ENCODE results near the gene POMZP3. TPM values are rescaled to one million over a fixed set of nuclear protein-coding genes. Genes with fewer than 3 reads are reported as not detected.
"Not testable (repeated sequence)": the region's sequence is repeated elsewhere in the genome, so short reads cannot be mapped to it uniquely, and the experiment has no call there.

The POMZP3 gene
- total and polyA plus RNA-seq, 4 donors: 0.67 to 3.0 (median 1.8) TPM

DNA sequence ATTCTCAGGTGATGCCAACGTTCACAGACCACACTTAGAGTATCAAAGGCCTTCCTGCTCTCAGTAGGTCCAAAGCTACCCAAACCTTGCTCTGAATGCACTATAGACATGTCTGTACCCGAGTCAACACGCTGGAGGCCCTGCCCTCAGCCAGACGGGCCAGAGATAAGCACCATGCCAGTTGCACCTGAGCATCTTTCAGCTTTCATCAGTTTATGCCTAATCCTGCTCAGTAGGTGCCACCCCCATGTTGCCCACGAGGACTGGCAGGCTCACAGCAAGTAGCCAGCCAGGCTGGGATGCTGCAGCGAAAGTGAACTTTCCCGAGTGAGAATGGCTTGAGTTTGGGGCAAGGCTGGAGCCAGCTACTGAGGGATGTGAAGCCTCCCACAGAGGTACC lies 18.6 kb downstream of the POMZP3 start:
- H3K27ac ChIP-seq (ENCODE audit: low read depth in 1 of 2, low read length in 2 of 2); H3K4me3 ChIP-seq (ENCODE audit: low read depth in 1 of 3, low read length in 3 of 3); H3K9me3 ChIP-seq (ENCODE audit: control insufficient read depth in 4 of 4, low read length in 3 of 4); H3K36me3 ChIP-seq (ENCODE audit: control insufficient read depth in 4 of 4, insufficient read depth in 3 of 4, low read depth in 1 of 4, low read length in 3 of 4); H3K4me1 ChIP-seq (ENCODE audit: control insufficient read depth in 4 of 4, insufficient read depth in 4 of 4, low read length in 3 of 4); DNase-seq (ENCODE audit: low spot score); H3K27me3 ChIP-seq (ENCODE audit: control insufficient read depth in 4 of 4, insufficient read depth in 4 of 4, low read length in 3 of 4); H3K9ac ChIP-seq (ENCODE audit: low read depth in 1 of 2, low read length in 2 of 2): not testable (repeated sequence)
- WGBS: 81% methylated on average over 6 of the region's 7 CpGs

GRCh38 chr7:76606027-76606426 lies 21.1 kb downstream of the POMZP3 start:
- 39% methylated on average over 5 of the region's 6 CpGs for WGBS
- H3K27ac ChIP-seq (ENCODE audit: low read depth in 1 of 2, low read length in 2 of 2): not testable (repeated sequence)

GRCh38 chr7:76600650-76601049 lies 26.4 kb downstream of the POMZP3 start:
- WGBS: 35% methylated on average over 3 of the region's 3 CpGs
- DNase-seq (ENCODE audit: low spot score); H3K4me3 ChIP-seq (ENCODE audit: low read depth in 1 of 3, low read length in 3 of 3); H3K9me3 ChIP-seq (ENCODE audit: control insufficient read depth in 4 of 4, low read length in 3 of 4); H3K27ac ChIP-seq (ENCODE audit: low read depth in 1 of 2, low read length in 2 of 2); H3K27me3 ChIP-seq (ENCODE audit: control insufficient read depth in 4 of 4, insufficient read depth in 4 of 4, low read length in 3 of 4); H3K4me1 ChIP-seq (ENCODE audit: control insufficient read depth in 4 of 4, insufficient read depth in 4 of 4, low read length in 3 of 4); H3K36me3 ChIP-seq (ENCODE audit: control insufficient read depth in 4 of 4, insufficient read depth in 3 of 4, low read depth in 1 of 4, low read length in 3 of 4); H3K9ac ChIP-seq (ENCODE audit: low read depth in 1 of 2, low read length in 2 of 2): not testable (repeated sequence)
- TF ChIP-seq HNF4A (conservative IDR thresholded peaks at IDR 0.05): peak; percentile 7 to 33

More at GRCh38 chr7:76606027-76606426, 21.1 kb downstream of the POMZP3 start:
- not testable (repeated sequence) for H3K9me3 ChIP-seq (ENCODE audit: control insufficient read depth in 4 of 4, low read length in 3 of 4); H3K27me3 ChIP-seq (ENCODE audit: control insufficient read depth in 4 of 4, insufficient read depth in 4 of 4, low read length in 3 of 4); H3K4me1 ChIP-seq (ENCODE audit: control insufficient read depth in 4 of 4, insufficient read depth in 4 of 4, low read length in 3 of 4); H3K4me3 ChIP-seq (ENCODE audit: low read depth in 1 of 3, low read length in 3 of 3); H3K9ac ChIP-seq (ENCODE audit: low read depth in 1 of 2, low read length in 2 of 2); H3K36me3 ChIP-seq (ENCODE audit: control insufficient read depth in 4 of 4, insufficient read depth in 3 of 4, low read depth in 1 of 4, low read length in 3 of 4); DNase-seq (ENCODE audit: low spot score)

- not testable (repeated sequence) for H3K4me3 ChIP-seq (ENCODE audit: low read depth in 1 of 3, low read length in 3 of 3); H3K4me1 ChIP-seq (ENCODE audit: control insufficient read depth in 4 of 4, insufficient read depth in 4 of 4, low read length in 3 of 4); H3K9ac ChIP-seq (ENCODE audit: low read depth in 1 of 2, low read length in 2 of 2); H3K27me3 ChIP-seq (ENCODE audit: control insufficient read depth in 4 of 4, insufficient read depth in 4 of 4, low read length in 3 of 4); H3K27ac ChIP-seq (ENCODE audit: low read depth in 1 of 2, low read length in 2 of 2); H3K36me3 ChIP-seq (ENCODE audit: control insufficient read depth in 4 of 4, insufficient read depth in 3 of 4, low read depth in 1 of 4, low read length in 3 of 4); H3K9me3 ChIP-seq (ENCODE audit: control insufficient read depth in 4 of 4, low read length in 3 of 4); DNase-seq (ENCODE audit: low spot score)
- WGBS: 87% methylated on average over 1 of the region's 2 CpGs
Measured at GRCh38 chr7:76600116-76600482, 27.0 kb downstream of the POMZP3 start.

GRCh38 chr7:76598590-76599264 lies 28.4 kb downstream of the POMZP3 start:
- H3K36me3 ChIP-seq (ENCODE audit: control insufficient read depth in 4 of 4, insufficient read depth in 3 of 4, low read depth in 1 of 4, low read length in 3 of 4); H3K27me3 ChIP-seq (ENCODE audit: control insufficient read depth in 4 of 4, insufficient read depth in 4 of 4, low read length in 3 of 4); H3K4me1 ChIP-seq (ENCODE audit: control insufficient read depth in 4 of 4, insufficient read depth in 4 of 4, low read length in 3 of 4); H3K27ac ChIP-seq (ENCODE audit: low read depth in 1 of 2, low read length in 2 of 2); H3K9ac ChIP-seq (ENCODE audit: low read depth in 1 of 2, low read length in 2 of 2); H3K9me3 ChIP-seq (ENCODE audit: control insufficient read depth in 4 of 4, low read length in 3 of 4); DNase-seq (ENCODE audit: low spot score); H3K4me3 ChIP-seq (ENCODE audit: low read depth in 1 of 3, low read length in 3 of 3): not testable (repeated sequence)

GRCh38 chr7:76597288-76597687 lies 29.8 kb downstream of the POMZP3 start:
- DNase-seq (ENCODE audit: low spot score); H3K27me3 ChIP-seq (ENCODE audit: control insufficient read depth in 4 of 4, insufficient read depth in 4 of 4, low read length in 3 of 4); H3K9me3 ChIP-seq (ENCODE audit: control insufficient read depth in 4 of 4, low read length in 3 of 4); H3K27ac ChIP-seq (ENCODE audit: low read depth in 1 of 2, low read length in 2 of 2); H3K4me1 ChIP-seq (ENCODE audit: control insufficient read depth in 4 of 4, insufficient read depth in 4 of 4, low read length in 3 of 4); H3K4me3 ChIP-seq (ENCODE audit: low read depth in 1 of 3, low read length in 3 of 3); H3K36me3 ChIP-seq (ENCODE audit: control insufficient read depth in 4 of 4, insufficient read depth in 3 of 4, low read depth in 1 of 4, low read length in 3 of 4); H3K9ac ChIP-seq (ENCODE audit: low read depth in 1 of 2, low read length in 2 of 2): not testable (repeated sequence)
- 89% methylated on average over 1 of the region's 1 CpG for WGBS

DNA sequence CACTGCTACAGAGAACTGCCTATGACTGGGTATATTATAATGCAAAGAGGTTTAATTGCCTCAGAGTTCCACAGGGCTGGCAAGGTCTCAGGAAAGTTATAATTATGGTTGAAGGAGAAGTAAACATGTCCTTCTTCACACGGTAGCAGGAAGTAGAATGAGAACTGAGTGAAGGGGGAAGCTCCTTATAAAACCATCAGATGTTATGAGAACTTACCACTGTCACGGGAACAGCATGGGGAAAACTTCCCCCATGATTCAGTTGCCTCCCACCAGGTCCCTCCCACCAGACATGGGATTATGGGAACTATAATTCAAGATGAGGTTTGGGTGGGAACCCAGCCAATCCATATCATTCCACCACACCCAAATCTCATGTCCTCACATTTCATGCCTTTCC lies 34.4 kb downstream of the POMZP3 start:
- not testable (repeated sequence) for H3K27ac ChIP-seq (ENCODE audit: low read depth in 1 of 2, low read length in 2 of 2); H3K27me3 ChIP-seq (ENCODE audit: control insufficient read depth in 4 of 4, insufficient read depth in 4 of 4, low read length in 3 of 4); H3K4me3 ChIP-seq (ENCODE audit: low read depth in 1 of 3, low read length in 3 of 3); DNase-seq (ENCODE audit: low spot score); H3K36me3 ChIP-seq (ENCODE audit: control insufficient read depth in 4 of 4, insufficient read depth in 3 of 4, low read depth in 1 of 4, low read length in 3 of 4); H3K9ac ChIP-seq (ENCODE audit: low read depth in 1 of 2, low read length in 2 of 2); H3K4me1 ChIP-seq (ENCODE audit: control insufficient read depth in 4 of 4, insufficient read depth in 4 of 4, low read length in 3 of 4); H3K9me3 ChIP-seq (ENCODE audit: control insufficient read depth in 4 of 4, low read length in 3 of 4)
- 75% methylated on average over 2 of the region's 2 CpGs for WGBS

DNA sequence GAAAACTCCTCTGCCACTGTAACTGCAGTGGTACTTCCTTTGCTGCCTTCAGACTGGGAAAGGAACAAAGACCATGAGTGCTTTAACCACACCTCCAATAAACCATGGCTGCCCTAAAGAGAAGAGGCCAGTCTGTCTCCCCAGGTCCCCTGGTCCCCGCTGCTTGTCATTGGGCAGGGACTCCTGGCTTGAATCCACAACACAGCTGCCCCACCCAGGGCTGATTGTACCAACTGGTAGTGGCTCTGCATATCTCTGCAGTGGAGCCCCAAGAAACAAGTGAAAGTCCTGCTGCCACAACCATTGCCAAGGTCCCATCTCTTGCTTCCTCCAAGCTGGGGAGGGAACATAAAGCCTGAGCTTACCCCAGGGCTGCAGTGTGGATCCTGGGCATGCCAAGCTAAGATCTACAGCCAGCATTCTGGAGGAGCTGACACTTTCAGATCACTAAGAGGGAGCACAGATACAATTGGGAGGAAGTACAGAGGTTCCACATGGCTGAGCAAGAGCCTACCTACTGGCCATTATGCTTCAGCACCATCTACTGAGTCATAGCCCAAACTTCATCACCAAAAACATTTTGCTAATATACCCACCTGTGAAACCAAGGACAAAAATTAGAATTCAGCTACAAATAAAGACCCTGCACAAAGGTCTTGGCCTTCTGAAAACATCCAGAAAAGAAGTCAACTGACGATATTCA lies 35.3 kb downstream of the POMZP3 start:
- H3K36me3 ChIP-seq (ENCODE audit: control insufficient read depth in 4 of 4, insufficient read depth in 3 of 4, low read depth in 1 of 4, low read length in 3 of 4); H3K27me3 ChIP-seq (ENCODE audit: control insufficient read depth in 4 of 4, insufficient read depth in 4 of 4, low read length in 3 of 4); H3K4me1 ChIP-seq (ENCODE audit: control insufficient read depth in 4 of 4, insufficient read depth in 4 of 4, low read length in 3 of 4); H3K9me3 ChIP-seq (ENCODE audit: control insufficient read depth in 4 of 4, low read length in 3 of 4); H3K27ac ChIP-seq (ENCODE audit: low read depth in 1 of 2, low read length in 2 of 2); H3K4me3 ChIP-seq (ENCODE audit: low read depth in 1 of 3, low read length in 3 of 3); H3K9ac ChIP-seq (ENCODE audit: low read depth in 1 of 2, low read length in 2 of 2); DNase-seq (ENCODE audit: low spot score): not testable (repeated sequence)
- 74% methylated on average over 2 of the region's 2 CpGs for whole genome bisulfite sequencing
